GM20000 (cell line): ENCODE measurements around the gene HSD17B8.
A peak's percentile ranks its signal among the peaks of the same experiment; 100 is the strongest.

Experiments used
- DNase-seq: peaks from one replicate; pipeline ENCODE4 v3.0.0; 2012; ENCODE audit warnings: low spot score
- CTCF ChIP-seq: IDR thresholded peaks from 2 replicates; pipeline ENCODE4 v1.5.1; 2012; ENCODE audit warnings: mild to moderate bottlenecking, control low read depth; ENCODE audit errors: extremely low read depth, missing control alignments

The HSD17B8 gene

GRCh38 chr6:33194431-33194979 is 9.9 kb upstream of the HSD17B8 start:
- no peak for TF ChIP-seq CTCF
- no peak for DNase-seq

- no peak for DNase-seq
- TF ChIP-seq CTCF: no peak
Observed at GRCh38 chr6:33195304-33196165, 8.9 kb upstream of the HSD17B8 start.

GRCh38 chr6:33197431-33198048 is 6.9 kb upstream of the HSD17B8 start:
- peak; percentile 83 for DNase-seq
- TF ChIP-seq CTCF: peak; percentile 65

GRCh38 chr6:33198159-33198852 is 6.1 kb upstream of the HSD17B8 start:
- no peak for DNase-seq
- no peak for TF ChIP-seq CTCF

- no peak for DNase-seq
- TF ChIP-seq CTCF: no peak
Observed at GRCh38 chr6:33198853-33199436, 5.5 kb upstream of the HSD17B8 start.

GRCh38 chr6:33199687-33200218 is 4.7 kb upstream of the HSD17B8 start:
- DNase-seq: peak; percentile 89
- no peak for TF ChIP-seq CTCF
